KMS-11 (cell line): ENCODE measurements around the gene LVRN.

ENCODE experiments used
- H2AFZ ChIP-seq: fragments of 200-600 bp; sonication (generic); 2 replicates; pipeline ENCODE4 v1.6.1; 2016; ENCODE audit warnings: antibody characterized with exemption, mixed run types, low read depth
- H3K27ac ChIP-seq: fragments of 200-600 bp; sonication (generic); 2 replicates; pipeline ENCODE4 v1.6.1; 2016; ENCODE audit warnings: mild to moderate bottlenecking, mixed run types
- H3K27me3 ChIP-seq: fragments of 200-600 bp; sonication (generic); 2 replicates; pipeline ENCODE4 v1.6.1; 2017; ENCODE audit warnings: mild to moderate bottlenecking, low read depth, mixed run types, moderate library complexity; ENCODE audit not compliant: insufficient read depth
- H3K36me3 ChIP-seq: fragments of 200-600 bp; sonication (generic); 2 replicates; pipeline ENCODE4 v1.6.1; 2017; ENCODE audit warnings: mild to moderate bottlenecking, mixed run types; ENCODE audit not compliant: insufficient read depth
- H3K4me1 ChIP-seq: fragments of 200-600 bp; sonication (generic); 2 replicates; pipeline ENCODE4 v1.6.1; 2016; ENCODE audit warnings: mild to moderate bottlenecking, low read depth, mixed run types; ENCODE audit not compliant: poor library complexity, severe bottlenecking
- H3K4me2 ChIP-seq: fragments of 200-600 bp; sonication (generic); 2 replicates; pipeline ENCODE4 v1.7.0; 2016; ENCODE audit warnings: mild to moderate bottlenecking, mixed run types
- H3K4me3 ChIP-seq: fragments of 200-600 bp; sonication (generic); IDR thresholded peaks from 2 replicates; pipeline ENCODE4 v1.6.1; 2017; ENCODE audit warnings: low read depth, low read length, mixed read lengths; ENCODE audit not compliant: insufficient read depth
- H3K79me2 ChIP-seq: fragments of 200-600 bp; sonication (generic); 2 replicates; pipeline ENCODE4 v1.6.1; 2016; ENCODE audit warnings: low read depth, mixed run types; ENCODE audit not compliant: insufficient read depth
- H3K9ac ChIP-seq: fragments of 200-600 bp; sonication (generic); 2 replicates; pipeline ENCODE4 v1.6.1; 2016; ENCODE audit warnings: mild to moderate bottlenecking, mixed run types
- H4K20me1 ChIP-seq: fragments of 200-600 bp; sonication (generic); 2 replicates; pipeline ENCODE4 v1.6.1; 2016; ENCODE audit warnings: mild to moderate bottlenecking, mixed run types; ENCODE audit not compliant: insufficient read depth
- TF ChIP-seq, protein P1 (sequence below): fragments of 200-600 bp; sonication (generic); conservative IDR thresholded peaks from 2 replicates; pipeline ENCODE4 v1.6.1; 2017; ENCODE audit warnings: low read depth, mild to moderate bottlenecking, antibody characterized with exemption, low read length, moderate library complexity, mixed read lengths

LVRN gene

DNA sequence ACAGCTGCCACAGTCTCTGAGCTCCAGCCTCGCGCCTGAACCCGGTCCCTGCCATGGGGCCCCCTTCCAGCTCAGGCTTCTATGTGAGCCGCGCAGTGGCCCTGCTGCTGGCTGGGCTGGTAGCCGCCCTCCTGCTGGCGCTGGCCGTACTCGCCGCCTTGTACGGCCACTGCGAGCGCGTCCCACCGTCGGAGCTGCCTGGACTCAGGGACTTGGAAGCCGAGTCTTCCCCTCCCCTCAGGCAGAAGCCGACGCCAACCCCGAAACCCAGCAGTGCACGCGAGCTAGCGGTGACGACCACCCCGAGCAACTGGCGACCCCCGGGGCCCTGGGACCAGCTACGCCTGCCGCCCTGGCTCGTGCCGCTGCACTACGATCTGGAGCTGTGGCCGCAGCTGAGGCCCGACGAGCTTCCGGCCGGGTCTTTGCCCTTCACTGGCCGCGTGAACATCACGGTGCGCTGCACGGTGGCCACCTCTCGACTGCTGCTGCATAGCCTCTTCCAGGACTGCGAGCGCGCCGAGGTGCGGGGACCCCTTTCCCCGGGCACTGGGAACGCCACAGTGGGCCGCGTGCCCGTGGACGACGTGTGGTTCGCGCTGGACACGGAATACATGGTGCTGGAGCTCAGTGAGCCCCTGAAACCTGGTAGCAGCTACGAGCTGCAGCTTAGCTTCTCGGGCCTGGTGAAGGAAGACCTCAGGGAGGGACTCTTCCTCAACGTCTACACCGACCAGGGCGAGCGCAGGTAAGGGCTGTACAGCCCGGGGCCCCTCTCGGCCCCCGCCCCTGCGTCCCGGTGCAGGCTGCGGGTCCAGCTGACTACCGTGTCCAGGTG, 509 bp downstream of the LVRN start:
- H4K20me1 ChIP-seq, result no peaks in the 10 kb centered on the region
- H3K9ac ChIP-seq, result no peak overlapping the region
- no peaks in the 10 kb centered on the region for H3K4me1 ChIP-seq
- no peak overlapping the region for H3K4me3 ChIP-seq
- no peaks in the 10 kb centered on the region for H3K27me3 ChIP-seq
- no peak overlapping the region for H3K4me2 ChIP-seq
- H3K36me3 ChIP-seq, result no peaks in the 10 kb centered on the region
- H2AFZ ChIP-seq, result no peak overlapping the region
- H3K79me2 ChIP-seq, result no peaks in the 10 kb centered on the region
- TF ChIP-seq, protein P1, sequence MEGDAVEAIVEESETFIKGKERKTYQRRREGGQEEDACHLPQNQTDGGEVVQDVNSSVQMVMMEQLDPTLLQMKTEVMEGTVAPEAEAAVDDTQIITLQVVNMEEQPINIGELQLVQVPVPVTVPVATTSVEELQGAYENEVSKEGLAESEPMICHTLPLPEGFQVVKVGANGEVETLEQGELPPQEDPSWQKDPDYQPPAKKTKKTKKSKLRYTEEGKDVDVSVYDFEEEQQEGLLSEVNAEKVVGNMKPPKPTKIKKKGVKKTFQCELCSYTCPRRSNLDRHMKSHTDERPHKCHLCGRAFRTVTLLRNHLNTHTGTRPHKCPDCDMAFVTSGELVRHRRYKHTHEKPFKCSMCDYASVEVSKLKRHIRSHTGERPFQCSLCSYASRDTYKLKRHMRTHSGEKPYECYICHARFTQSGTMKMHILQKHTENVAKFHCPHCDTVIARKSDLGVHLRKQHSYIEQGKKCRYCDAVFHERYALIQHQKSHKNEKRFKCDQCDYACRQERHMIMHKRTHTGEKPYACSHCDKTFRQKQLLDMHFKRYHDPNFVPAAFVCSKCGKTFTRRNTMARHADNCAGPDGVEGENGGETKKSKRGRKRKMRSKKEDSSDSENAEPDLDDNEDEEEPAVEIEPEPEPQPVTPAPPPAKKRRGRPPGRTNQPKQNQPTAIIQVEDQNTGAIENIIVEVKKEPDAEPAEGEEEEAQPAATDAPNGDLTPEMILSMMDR, result no peak
- no peak overlapping the region for H3K27ac ChIP-seq

DNA sequence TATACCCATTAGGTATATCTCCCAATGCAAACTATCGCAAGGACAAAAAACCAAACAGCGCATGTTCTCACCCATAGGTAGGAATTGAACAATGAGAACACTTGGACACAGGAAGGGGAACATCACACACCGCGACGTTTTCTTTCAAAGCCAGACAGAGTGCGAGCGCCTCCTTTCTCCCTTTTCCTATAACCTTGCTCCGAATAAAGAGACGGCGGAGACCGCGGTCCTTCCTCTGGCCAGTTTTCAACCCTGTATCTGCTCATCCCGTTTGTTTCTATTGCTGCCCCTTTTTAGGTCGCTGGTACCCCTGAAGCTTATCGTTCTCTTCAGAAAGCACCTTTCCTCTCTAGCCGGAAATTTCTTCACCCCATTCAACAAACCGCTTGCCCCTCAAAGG, 1.3 kb downstream of the LVRN start:
- Histone ChIP-seq H3K4me2 (no peak overlapping the region), H3K36me3 (no peaks in the 10 kb centered on the region), H3K4me3 (no peak overlapping the region), H3K27ac (no peak overlapping the region), H3K4me1 (no peaks in the 10 kb centered on the region), H2AFZ (no peak overlapping the region), H4K20me1 (no peaks in the 10 kb centered on the region), H3K79me2 (no peaks in the 10 kb centered on the region), H3K9ac (no peak overlapping the region), H3K27me3 (no peaks in the 10 kb centered on the region)
- TF ChIP-seq, protein P1, result no peak

DNA sequence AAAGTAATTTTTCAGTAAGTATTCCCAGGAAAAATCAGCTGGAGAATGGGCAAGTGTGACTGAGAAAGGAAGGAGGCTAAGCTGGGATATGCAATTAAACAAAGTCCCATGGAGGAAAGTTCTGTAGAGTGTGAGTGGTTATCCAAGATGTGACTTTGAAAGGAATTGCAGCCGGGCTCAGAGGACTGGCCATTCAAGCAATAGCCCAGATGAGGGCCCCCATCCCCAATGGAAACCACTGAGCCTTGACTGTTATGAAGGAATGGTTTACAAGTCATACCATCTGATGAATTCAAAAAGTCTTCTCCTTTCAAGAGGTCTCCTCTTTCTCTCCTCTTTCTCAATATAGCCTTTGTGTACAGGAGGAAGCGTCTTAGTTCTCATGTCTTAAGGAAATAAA, 6.5 kb downstream of the LVRN start:
- H3K4me3 ChIP-seq, result no peak overlapping the region
- no peak overlapping the region for H2AFZ ChIP-seq
- H3K27ac ChIP-seq, result no peak overlapping the region
- no peak overlapping the region for H3K4me2 ChIP-seq
- no peak overlapping the region for H3K9ac ChIP-seq
- TF ChIP-seq, protein P1, result no peak
- H3K36me3 ChIP-seq, result no peaks in the 10 kb centered on the region
- no peaks in the 10 kb centered on the region for H3K4me1 ChIP-seq
- H3K27me3 ChIP-seq, result no peaks in the 10 kb centered on the region
- H4K20me1 ChIP-seq, result no peaks in the 10 kb centered on the region
- no peaks in the 10 kb centered on the region for H3K79me2 ChIP-seq

DNA sequence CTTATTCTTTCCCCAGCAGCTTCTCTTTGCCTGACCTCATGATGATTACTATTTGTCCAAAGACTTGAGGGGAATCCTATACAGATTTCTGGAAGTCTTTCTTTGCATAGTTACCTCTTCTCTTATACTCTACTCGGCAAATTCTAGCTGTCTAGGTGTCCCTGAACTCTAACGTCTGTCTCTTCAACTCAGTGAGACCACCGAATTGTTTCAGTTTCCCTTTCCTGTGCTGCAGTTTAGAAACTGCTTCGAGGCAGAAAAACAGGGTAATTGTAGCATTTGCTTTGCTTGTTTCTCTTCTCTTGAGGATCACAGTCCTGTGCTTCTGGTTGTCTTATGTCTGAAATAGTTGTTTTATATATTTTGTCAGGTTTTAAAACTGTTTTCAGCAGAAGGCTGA, 14.8 kb downstream of the LVRN start:
- peak overlapping the region; percentile 36; the same call in 1 of the 2 replicates for H3K27ac ChIP-seq
- H2AFZ ChIP-seq, result peak overlapping the region; percentile 44
- H3K79me2 ChIP-seq, result no peaks in the 10 kb centered on the region
- peaks cover 25% of the 10 kb centered on the region for H3K4me1 ChIP-seq
- no peak overlapping the region for H3K4me3 ChIP-seq
- TF ChIP-seq, protein P1, result no peak
- H3K36me3 ChIP-seq, result no peaks in the 10 kb centered on the region
- no peaks in the 10 kb centered on the region for H3K27me3 ChIP-seq
- peak overlapping the region; percentile 50 for H3K4me2 ChIP-seq
- no peaks in the 10 kb centered on the region for H4K20me1 ChIP-seq
- H3K9ac ChIP-seq, result no peak overlapping the region; the same call in 1 of the 2 replicates
